SKM-1 (cell line): Measurements from ENCODE around the gene UBE2D2.

Experiments
- DNase-seq: peaks from one replicate; lab custom pipeline; 2025; ENCODE audit not compliant: unreplicated experiment; lab: John Stamatoyannopoulos, UW

The UBE2D2 gene

GRCh38 chr5:139646111-139646510 lies 85.0 kb downstream of the UBE2D2 start:
- DNase-seq = no peak

GRCh38 chr5:139646912-139647505 lies 85.9 kb downstream of the UBE2D2 start:
- peak; percentile 45 for DNase-seq

GRCh38 chr5:139647506-139648204 lies 86.5 kb downstream of the UBE2D2 start:
- DNase-seq = no peak

- peak; percentile 55 for DNase-seq
Measured at GRCh38 chr5:139648205-139649081, 87.3 kb downstream of the UBE2D2 start, which contains the start of gene CXXC5. Gene CXXC5, plus strand, starts transcription at chr5:139648349. Its CDS starts 32,175 bp downstream, at chr5:139680524.

- no peak for DNase-seq
Measured at GRCh38 chr5:139649082-139649991, 88.2 kb downstream of the UBE2D2 start.

GRCh38 chr5:139650031-139650688 lies 89.0 kb downstream of the UBE2D2 start:
- DNase-seq = no peak

- DNase-seq = no peak
Measured at GRCh38 chr5:139650689-139651042, 89.5 kb downstream of the UBE2D2 start.

GRCh38 chr5:139651043-139651834 lies 90.1 kb downstream of the UBE2D2 start:
- no peak for DNase-seq

GRCh38 chr5:139651853-139652787 lies 91.0 kb downstream of the UBE2D2 start:
- no peak for DNase-seq

- DNase-seq = no peak
Measured at GRCh38 chr5:139652788-139653241, 91.7 kb downstream of the UBE2D2 start.

- no peak for DNase-seq
Measured at GRCh38 chr5:139653616-139654015, 92.5 kb downstream of the UBE2D2 start.

- no peak for DNase-seq
Measured at GRCh38 chr5:139654464-139654863, 93.3 kb downstream of the UBE2D2 start.

GRCh38 chr5:139654871-139655491 lies 93.8 kb downstream of the UBE2D2 start:
- no peak for DNase-seq

GRCh38 chr5:139655727-139656271 lies 94.7 kb downstream of the UBE2D2 start:
- DNase-seq = no peak

GRCh38 chr5:139657363-139658321 lies 96.5 kb downstream of the UBE2D2 start:
- DNase-seq = no peak

- no peak for DNase-seq
Measured at GRCh38 chr5:139658501-139658927, 97.4 kb downstream of the UBE2D2 start.
